K562 (cell line): ENCODE results near the gene ALDH1A2. TPM values are rescaled to one million over a fixed set of nuclear protein-coding genes. Genes with fewer than 3 reads are reported as not detected.

ENCODE experiments used
- ATAC-seq: fragments of 200-7000 bp; cut with Tn5 transposase; 3 replicates; pipeline ENCODE4 v1.9.1; 2020; ENCODE audit warnings: moderate library complexity
- BruUV-seq: library from RNA; stranded (reverse); fragments of 400-500 nt; replicated peaks from 2 replicates; lab custom pipeline; 2021; lab: Mats Ljungman, UMichigan
- CTCF ChIA-PET: fragments of 300-600 bp; formaldehyde crosslinking; extraction: SDS; loops from one replicate; lab custom pipeline; 2021; ENCODE audit warnings: low intra/inter-chr PET ratio; lab: Yijun Ruan, JAX
- POLR2A ChIA-PET: fragments of 300-600, 350-650 bp; sonication (Branson Sonifier 250); formaldehyde crosslinking; extraction: SDS; loops from one replicate; lab custom pipeline; 2021; ENCODE audit warnings: antibody characterized with exemption, inconsistent platforms; lab: Yijun Ruan, JAX
- DNase-seq, 4 experiments: peaks; one replicate each; pipeline versions ENCODE4 v3.0.0 to v3.0.0-alpha.2; 2011 to 2018; ENCODE audit warnings: low spot score in 3 of 4, mixed read lengths in 3 of 4; ENCODE audit errors: extremely low read depth in 1 of 4
- FAIRE-seq: peaks from 2 replicates; lab custom pipeline; 2011; peaks lifted over from hg19 to GRCh38; lab: Jason Lieb, UNC
- H2AFZ ChIP-seq: 2 replicates; pipeline ENCODE4 v1.6.0; 2011; ENCODE audit warnings: low read depth, low read length, control low read depth, inconsistent platforms
- H3K27ac ChIP-seq: fragments of 200-600 bp; 3 replicates; pipeline ENCODE4 v1.8.0; 2011; ENCODE audit warnings: low read depth, mild to moderate bottlenecking, control low read depth, inconsistent platforms, low read length, moderate library complexity, mixed read lengths; ENCODE audit errors: extremely low read depth
- H3K27me3 ChIP-seq, 2 experiments: fragments of 300-600 bp in 1 of 2; 2 replicates in 1 of 2; 3 replicates in 1 of 2; pipeline versions ENCODE4 v1.6.0 to v1.8.0; 2011; ENCODE audit warnings: inconsistent platforms in 2 of 2, low read length in 2 of 2, mild to moderate bottlenecking in 1 of 2, mixed read lengths in 1 of 2, moderate library complexity in 1 of 2; ENCODE audit not compliant: control insufficient read depth in 2 of 2, insufficient read depth in 2 of 2
- H3K36me3 ChIP-seq: fragments of 300-600 bp; 3 replicates; pipeline ENCODE4 v1.8.0; 2011; ENCODE audit warnings: mild to moderate bottlenecking, low read length, inconsistent platforms; ENCODE audit not compliant: control insufficient read depth, insufficient read depth
- H3K4me1 ChIP-seq, 2 experiments: fragments of 200-600 bp in 1 of 2; replicated peaks in 1 of 2; 2 replicates in 1 of 2; 3 replicates in 1 of 2; pipeline versions ENCODE4 v1.5.1 to v1.8.0; 2011; ENCODE audit warnings: inconsistent platforms in 2 of 2, low read length in 2 of 2, mild to moderate bottlenecking in 1 of 2, mixed read lengths in 1 of 2, moderate library complexity in 1 of 2; ENCODE audit not compliant: control insufficient read depth in 2 of 2, insufficient read depth in 2 of 2
- H3K4me2 ChIP-seq: 2 replicates; pipeline ENCODE4 v1.6.1; 2011; ENCODE audit warnings: low read length, control low read depth, inconsistent platforms, mixed read lengths; ENCODE audit not compliant: insufficient read depth
- H3K4me3 ChIP-seq: fragments of 200-600 bp; sonication (generic), shearing (Covaris generic); 2 replicates; pipeline ENCODE4 v1.5.1; 2016; ENCODE audit warnings: control low read depth, inconsistent platforms
- H3K79me2 ChIP-seq: fragments of 200-600 bp; 3 replicates; pipeline ENCODE4 v1.8.0; 2011; ENCODE audit warnings: low read length, inconsistent platforms; ENCODE audit not compliant: control insufficient read depth, insufficient read depth
- H3K9ac ChIP-seq, 2 experiments: 2 replicates each; pipeline versions ENCODE4 v1.6.0 to v1.6.1; 2011; ENCODE audit warnings: low read depth in 2 of 2, low read length in 2 of 2, control low read depth in 1 of 2, inconsistent platforms in 1 of 2, mild to moderate bottlenecking in 1 of 2, mixed read lengths in 1 of 2; ENCODE audit not compliant: insufficient read depth in 1 of 2
- H3K9me1 ChIP-seq: one replicate; pipeline ENCODE4 v1.6.0; 2011; ENCODE audit warnings: inconsistent platforms, mild to moderate bottlenecking, low read length, moderate library complexity; ENCODE audit not compliant: control insufficient read depth, insufficient read depth
- H3K9me3 ChIP-seq: replicated peaks from 2 replicates; pipeline ENCODE4 v1.5.1; 2011; ENCODE audit warnings: low read depth, low read length, inconsistent platforms; ENCODE audit not compliant: control insufficient read depth, insufficient read depth
- H4K20me1 ChIP-seq: replicated peaks from 2 replicates; pipeline ENCODE4 v1.6.1; 2011; ENCODE audit warnings: low read length, inconsistent platforms, mixed read lengths; ENCODE audit not compliant: control insufficient read depth, insufficient read depth
- CBX8 ChIP-seq: fragments of 200-600 bp; sonication (generic); IDR thresholded peaks from 2 replicates; pipeline ENCODE4 v1.6.1; 2012; ENCODE audit warnings: borderline replicate concordance, mixed run types, low read depth, mild to moderate bottlenecking, moderate library complexity, mixed read lengths, low read length, control low read depth, inconsistent platforms; ENCODE audit not compliant: poor library complexity, severe bottlenecking; ENCODE audit errors: extremely low read depth
- CHAMP1 ChIP-seq: fragments of 450-650 bp; IDR thresholded peaks from 2 replicates; pipeline ENCODE4 v1.6.1; 2016; ENCODE audit warnings: mild to moderate bottlenecking
- DPF2 ChIP-seq: fragments of 450-650 bp; IDR thresholded peaks from 2 replicates; pipeline ENCODE4 v1.6.1; 2016
- FOXJ2 ChIP-seq: fragments of 200-800 bp; sonication (Bioruptor generic); IDR thresholded peaks from 2 replicates; pipeline ENCODE4 v1.6.1; 2016; ENCODE audit warnings: missing genetic modification characterization, missing compliant biosample characterization
- NR2F6 ChIP-seq: fragments of 450-650 bp; formaldehyde crosslinking; IDR thresholded peaks from 2 replicates; pipeline ENCODE4 v1.4.0; 2020; ENCODE audit warnings: mild to moderate bottlenecking
- SMAD4 ChIP-seq: fragments of 250-450 bp; sonication (Bioruptor Pico); conservative IDR thresholded peaks from 2 replicates; pipeline ENCODE4 v1.8.0; 2021; ENCODE audit warnings: inconsistent platforms, mild to moderate bottlenecking, moderate library complexity
- SMARCE1 ChIP-seq: fragments of 450-650 bp; IDR thresholded peaks from 2 replicates; pipeline ENCODE4 v1.7.1; 2016; ENCODE audit warnings: mild to moderate bottlenecking
- SOX6 ChIP-seq: fragments of 450-650 bp; IDR thresholded peaks from 2 replicates; pipeline ENCODE4 v1.6.1; 2014; ENCODE audit warnings: mild to moderate bottlenecking
- TEAD1 ChIP-seq, 2 experiments: fragments of 450-650 bp in 1 of 2; sonication (generic) in 1 of 2; formaldehyde crosslinking; IDR thresholded peaks; 2 replicates each; pipeline versions ENCODE4 v1.4.0 to v1.8.0; 2020 to 2022; ENCODE audit warnings: mild to moderate bottlenecking in 2 of 2, missing genetic modification reagents in 1 of 2
- TEAD4 ChIP-seq, 2 experiments: sonication (generic) in 1 of 2; formaldehyde crosslinking in 1 of 2; IDR thresholded peaks; 2 replicates each; pipeline versions ENCODE4 v1.6.1 to v1.8.0; 2012 to 2022; ENCODE audit warnings: borderline replicate concordance in 1 of 2, inconsistent platforms in 1 of 2, low read length in 1 of 2, mild to moderate bottlenecking in 1 of 2, missing genetic modification reagents in 1 of 2
- TRIM24 ChIP-seq, 2 experiments: fragments of 450-650 bp; IDR thresholded peaks; 2 replicates each; pipeline ENCODE4 v1.6.1; 2016
- ZNF3 ChIP-seq: fragments of 250-450 bp; sonication (Bioruptor Pico); IDR thresholded peaks from 2 replicates; pipeline ENCODE4 v1.5.0; 2021; ENCODE audit warnings: mild to moderate bottlenecking, moderate library complexity
- ZNF311 ChIP-seq: fragments of 250-450 bp; sonication (Bioruptor Pico); IDR thresholded peaks from 2 replicates; pipeline ENCODE4 v1.4.0; 2020; ENCODE audit warnings: mild to moderate bottlenecking, moderate library complexity
- WGBS: fragments of 100-300 bp; shearing (Covaris generic); methylation state at CpG from one replicate; pipeline ENCODE4 v1.1.6; 2016; ENCODE audit warnings: low coverage, mixed read lengths; ENCODE audit not compliant: insufficient coverage; ENCODE audit errors: missing lambda C conversion rate; 5-methylcytosine and 5-hydroxymethylcytosine counted together
- in situ Hi-C: fragments of 300-500 bp; cut with MboI; formaldehyde crosslinking; loops from 4 replicates; pipeline ENCODE4 v1.15.0; 2018; ENCODE audit warnings: inconsistent platforms, mixed read lengths
- intact Hi-C: fragments of 100-400 bp; cut with micrococcal nuclease; formaldehyde crosslinking; loops from 2 replicates; pipeline ENCODE4 v1.14.2; 2022
- polyA plus RNA-seq, 8 experiments: library from polyadenylated mRNA; depleted of rRNA in 4 of 8; stranded (reverse) in 5 of 8; unstranded in 3 of 8; fragments of >200 nt; fragmentation: Nextera tagmentation in 2 of 8; fragmentation: Illumina TruSeq in 1 of 8; extraction: Ambion mirVana in 2 of 8; extraction: Trizol in 1 of 8; gene quantifications; 2 replicates each; pipeline versions ENCODE4 v1.2.1 to v1.2.3, GENCODE V29; 2011 to 2014; ENCODE audit warnings: inconsistent platforms in 1 of 8, missing spikeins in 1 of 8
- total RNA-seq, 7 experiments: library from RNA; depleted of rRNA in 6 of 7; stranded (reverse); fragments of >200 nt in 6 of 7; fragmentation: Illumina TruSeq in 2 of 7; extraction: Trizol in 2 of 7; gene quantifications; 2 replicates each; pipeline versions ENCODE4 v1.2.1 to v1.2.3, GENCODE V29; 2011 to 2021; ENCODE audit warnings: low replicate concordance in 1 of 7

ALDH1A2 gene
- total and polyA plus RNA-seq, 9 of the 15 experiments (the other 6 are each of a cell fraction or from before 2014, with no cell fraction given): 115 to 393 (median 333) TPM

DNA sequence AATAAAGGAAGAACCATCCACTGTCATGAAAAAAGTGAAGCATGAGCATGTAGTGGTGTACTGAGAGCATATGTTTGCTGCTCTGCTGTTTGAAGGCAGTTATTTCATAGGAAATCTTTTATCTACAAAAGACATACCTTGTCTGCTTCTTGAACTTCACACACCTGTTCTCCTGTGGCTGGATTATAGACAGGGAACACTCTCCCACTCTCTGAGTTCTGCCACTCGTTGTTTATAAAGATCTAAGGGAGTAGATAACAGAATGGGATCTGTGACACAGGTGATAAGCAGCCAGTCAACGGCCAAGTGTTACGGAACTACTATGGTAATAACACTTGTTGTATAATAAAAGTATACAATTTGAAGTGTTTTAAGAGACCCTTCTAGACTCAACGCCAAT, 51.5 kb downstream of the ALDH1A2 start (continued):
- TF ChIP-seq NR2F6 (no peak), SOX6 (peak; percentile 87), TEAD4 (IDR thresholded peaks at IDR 0.05; ENCODE audit: low read length) (peak; percentile 96), TEAD4 (CRISPR knock-in tag; IDR thresholded peaks at IDR 0.05; ENCODE audit: borderline replicate concordance) (no peak), ZNF3 (no peak), ZNF311 (no peak), FOXJ2 (peak; percentile 85), DPF2 (peak; percentile 72), SMAD4 (peak; percentile 75), CHAMP1 (peak; percentile 40; the same call in 1 of the 2 replicates), SMARCE1 (peak; percentile 68; the same call in 1 of the 2 replicates), TRIM24 (IDR thresholded peaks at IDR 0.05) (peak; percentile 67 to 79)

GRCh38 chr15:58010983-58011382, 54.5 kb downstream of the ALDH1A2 start:
- H3K27ac ChIP-seq: no peak overlapping the region
- no peak overlapping the region for H3K9ac ChIP-seq
- H3K4me1 ChIP-seq: peaks cover 0 to 17% of the 10 kb centered on the region in 2 experiments; a peak in 3 of 5 replicates
- no peaks in the 10 kb centered on the region for H3K27me3 ChIP-seq
- H3K79me2 ChIP-seq: peaks cover 41% of the 10 kb centered on the region
- intact Hi-C loops: no loop called here
- no peaks in the 10 kb centered on the region for H3K9me3 ChIP-seq
- 97% methylated on average over 2 of the region's 2 CpGs for WGBS
- no peak for DNase-seq
- H3K4me2 ChIP-seq: no peak overlapping the region
- ChIA-PET POLR2A (interaction anchor here (1.8 kb wide), 1 partner anchor 11 kb away, joined by 6 read pairs; no protein-coding TSS in a partner anchor), CTCF (no interaction called here)
- no TSS peak for BruUV-seq
- no peaks in the 10 kb centered on the region for H4K20me1 ChIP-seq
- in situ Hi-C loops: no loop called here
- H2AFZ ChIP-seq: no peak overlapping the region
- TF ChIP-seq CBX8 (no peak), TEAD1 (CRISPR knock-in tag; IDR thresholded peaks at IDR 0.05) (no peak)
- FAIRE-seq: no peak
- H3K36me3 ChIP-seq: peaks cover 90% of the 10 kb centered on the region
- ATAC-seq: no peak
- no peak overlapping the region for H3K4me3 ChIP-seq
- no peaks in the 10 kb centered on the region for H3K9me1 ChIP-seq
